ENCODE measurements around the gene RTEL1. TPM values are rescaled to one million over a fixed set of nuclear protein-coding genes. Genes with fewer than 3 reads are reported as not detected.

Gene RTEL1
- total RNA-seq, 1 experiment from 2014 or later: 43.0 TPM

GRCh38 chr20:63731410-63731809 is 73.3 kb downstream of the RTEL1 start:
- CTCF ChIA-PET: no interaction called here
- H3K9me3 ChIP-seq (ENCODE audit: low read length): no peaks in the 10 kb centered on the region
- TF ChIP-seq EZH2 (IDR thresholded peaks at IDR 0.05; ENCODE audit: low read length, unreplicated experiment) (no peak), EZH2phosphoT487 (IDR thresholded peaks at IDR 0.05; ENCODE audit: borderline replicate concordance, low read length) (no peak), CTCF (conservative IDR thresholded peaks at IDR 0.05; ENCODE audit: low read depth, low read length) (no peak)
- no peaks in the 10 kb centered on the region for H3K9me2 ChIP-seq (replicated peaks; ENCODE audit: low read length)
- H3K9ac ChIP-seq (ENCODE audit: low read length): no peak overlapping the region
- H3K27ac ChIP-seq (ENCODE audit: low read length): no peak overlapping the region
- intact Hi-C loops (cut with micrococcal nuclease): no loop called here
- ATAC-seq (no peak), DNase-seq (no peak)
- H3K27me3 ChIP-seq (ENCODE audit: low read length): no peaks in the 10 kb centered on the region
- H3K4me2 ChIP-seq (ENCODE audit: low read length): no peak overlapping the region
- no peaks in the 10 kb centered on the region for H4K20me1 ChIP-seq (ENCODE audit: low read length)
- no peak overlapping the region for H2AFZ ChIP-seq (ENCODE audit: low read length)
- peaks cover 39% of the 10 kb centered on the region for H3K79me2 ChIP-seq (ENCODE audit: low read length)
- POLR2A ChIA-PET (ENCODE audit: unreplicated experiment): no interaction called here
- BruUV-seq (replicated peaks): no TSS peak
- H3F3A ChIP-seq (ENCODE audit: low read length, unreplicated experiment): no peaks in the 10 kb centered on the region
- H3K4me1 ChIP-seq (ENCODE audit: insufficient read depth, low read length): no peaks in the 10 kb centered on the region
- H3K4me3 ChIP-seq (ENCODE audit: low read length): no peak overlapping the region
- H3K36me3 ChIP-seq (ENCODE audit: low read depth, low read length): no peaks in the 10 kb centered on the region; the same call in 1 of the 2 replicates

DNA sequence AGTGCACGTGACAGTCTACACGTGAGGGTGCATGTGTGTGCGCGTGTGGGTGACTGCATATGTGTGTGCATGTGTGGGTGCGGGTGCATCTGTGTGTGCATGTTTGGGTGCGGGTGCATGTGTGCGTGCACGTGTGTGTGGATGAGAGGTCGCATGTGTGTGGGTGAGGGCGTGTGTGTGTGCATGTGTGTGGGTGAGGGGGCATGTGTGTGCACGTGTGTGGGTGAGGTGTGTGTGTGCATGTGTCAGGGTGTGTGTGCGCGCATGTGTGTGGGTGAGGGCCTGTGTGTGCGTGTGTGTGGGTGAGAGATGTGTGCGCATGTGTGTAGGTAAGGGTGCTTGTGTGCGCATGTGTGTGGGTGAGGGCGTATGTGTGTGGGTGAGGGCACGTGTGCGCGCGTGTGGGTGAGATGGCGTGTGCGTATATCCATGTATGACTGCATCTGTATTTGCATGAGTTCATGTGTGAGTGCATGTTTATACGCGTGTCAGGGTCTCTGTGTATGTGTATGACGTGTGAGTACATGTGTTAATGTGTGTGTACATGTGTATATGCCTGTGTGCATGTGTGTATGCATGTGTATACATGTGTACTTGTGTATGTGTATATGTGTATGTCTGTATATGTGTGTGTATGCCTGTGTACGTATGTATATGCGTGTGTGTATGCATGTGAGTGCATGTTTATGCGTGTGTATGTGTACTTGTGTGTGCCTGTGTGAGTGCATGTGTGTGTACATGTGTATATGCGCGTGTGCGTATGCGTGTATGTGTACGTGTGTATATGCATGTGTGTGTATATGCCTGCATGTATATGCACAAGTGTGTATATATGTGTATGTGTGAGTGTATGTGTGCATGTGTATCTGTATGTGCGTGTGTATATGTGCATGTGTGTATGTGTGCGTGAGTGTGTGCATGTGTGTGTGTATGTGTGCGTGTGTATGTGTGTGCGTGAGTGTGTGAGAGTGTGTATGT is 74.3 kb downstream of the RTEL1 start:
- POLR2A ChIA-PET (ENCODE audit: unreplicated experiment): no interaction called here
- DNase-seq: no peak
- CTCF ChIA-PET: no interaction called here

More for the DNA sequence above, 74.3 kb downstream of the RTEL1 start:
- BruUV-seq (replicated peaks): no TSS peak
- H3F3A ChIP-seq (ENCODE audit: low read length, unreplicated experiment): no peaks in the 10 kb centered on the region
- no peak overlapping the region for H3K9ac ChIP-seq (ENCODE audit: low read length)
- H3K9me3 ChIP-seq (ENCODE audit: low read length): no peaks in the 10 kb centered on the region
- H3K4me3 ChIP-seq (ENCODE audit: low read length): no peak overlapping the region
- H3K27ac ChIP-seq (ENCODE audit: low read length): no peak overlapping the region
- H3K4me2 ChIP-seq (ENCODE audit: low read length): no peak overlapping the region
- no peaks in the 10 kb centered on the region for H3K9me2 ChIP-seq (replicated peaks; ENCODE audit: low read length)
- peaks cover 29% of the 10 kb centered on the region for H3K79me2 ChIP-seq (ENCODE audit: low read length)
- H2AFZ ChIP-seq (ENCODE audit: low read length): no peak overlapping the region
- no peaks in the 10 kb centered on the region for H3K4me1 ChIP-seq (ENCODE audit: insufficient read depth, low read length)
- H3K27me3 ChIP-seq (ENCODE audit: low read length): no peaks in the 10 kb centered on the region
- no peak for ATAC-seq
- intact Hi-C loops (cut with micrococcal nuclease): no loop called here
- TF ChIP-seq EZH2 (IDR thresholded peaks at IDR 0.05; ENCODE audit: low read length, unreplicated experiment) (no peak), CTCF (conservative IDR thresholded peaks at IDR 0.05; ENCODE audit: low read depth, low read length) (no peak), EZH2phosphoT487 (IDR thresholded peaks at IDR 0.05; ENCODE audit: borderline replicate concordance, low read length) (no peak)
- H4K20me1 ChIP-seq (ENCODE audit: low read length): no peaks in the 10 kb centered on the region
- no peaks in the 10 kb centered on the region; the same call in 1 of the 2 replicates for H3K36me3 ChIP-seq (ENCODE audit: low read depth, low read length)
